ENCODE measurements around the gene HELLS. TPM values are rescaled to one million over a fixed set of nuclear protein-coding genes. Genes with fewer than 3 reads are reported as not detected.

Gene HELLS
- total RNA-seq (2012; rRNA removed) (29.8 and 65.8 TPM in 2 replicates), polyA plus RNA-seq (2012; rRNA removed) (13.5 and 15.9 TPM in 2 replicates), Bru-seq, nascent RNA (percentile 63 among the genes with signal in this experiment), BruChase-seq, experiment 1, labeled RNA remaining after a 6-hour chase (percentile 75 among the genes with signal in this experiment), BruChase-seq, experiment 2, labeled RNA remaining after a 2-hour chase (percentile 76 among the genes with signal in this experiment)
- 4.2 and 13.4 TPM in 2 replicates for polyA plus RNA-seq (2012; cell fraction: cytosol; rRNA removed)
- 9.8 and 21.6 TPM in 2 replicates for polyA plus RNA-seq (2012; cell fraction: nucleus; rRNA removed; ENCODE audit: low replicate concordance)
- long read RNA-seq, partial matches to known transcripts, result 3 of 8 reads
- long read RNA-seq, other reads (novel, unspliced or antisense), result 2 of 8 reads

DNA sequence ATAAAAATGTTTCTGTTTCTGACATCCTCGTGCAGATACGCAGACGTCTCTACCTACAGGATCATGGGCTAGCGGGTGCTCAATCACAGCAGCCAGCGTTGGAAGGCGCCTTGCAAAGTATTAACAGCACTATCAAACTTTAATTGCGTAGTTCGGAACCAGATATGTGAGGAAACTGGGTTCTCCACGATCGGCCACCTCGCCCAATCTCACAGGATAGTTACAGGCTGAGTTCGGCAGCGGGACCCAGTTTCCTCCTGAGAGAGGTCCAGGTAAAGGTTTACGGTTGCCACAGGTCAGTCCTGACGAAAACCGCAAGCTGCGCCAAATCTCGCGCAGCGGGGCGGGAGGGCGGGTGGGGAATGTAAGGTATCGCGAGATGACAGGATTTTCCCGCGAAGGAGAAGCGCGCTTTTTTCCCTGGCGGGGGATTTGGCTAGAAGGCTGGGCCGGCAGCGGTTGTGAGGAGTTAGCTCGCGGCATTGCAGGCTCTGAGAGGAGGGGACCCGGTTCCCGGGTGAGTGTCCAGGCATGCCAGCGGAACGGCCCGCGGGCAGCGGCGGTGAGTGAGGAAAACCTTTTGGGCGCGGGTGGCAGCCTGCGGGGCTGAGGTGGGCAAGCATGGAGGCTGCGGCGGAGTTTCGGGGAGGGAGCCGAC, at the start of gene HELLS:
TSS of gene HELLS (plus strand) at position 398 of the 658 bp plus-strand sequence. CDS start at position 532, 134 bp downstream.
- no peaks in the 10 kb centered on the region for H3K9me3 ChIP-seq (ENCODE audit: control insufficient read depth, insufficient read depth, low read length)
- no peak for TF ChIP-seq MAZ (IDR thresholded peaks at IDR 0.05; ENCODE audit: borderline replicate concordance, low read depth, low read length)
- TF ChIP-seq MXI1 (IDR thresholded peaks at IDR 0.05; ENCODE audit: borderline replicate concordance, low read depth, low read length), result peak; percentile 59
- no peak for TF ChIP-seq FOS (IDR thresholded peaks at IDR 0.05; ENCODE audit: low read depth, low read length)
- no peak for TF ChIP-seq CHD1 (IDR thresholded peaks at IDR 0.05; ENCODE audit: low read depth, low read length)
- TF ChIP-seq ELK1 (IDR thresholded peaks at IDR 0.05; ENCODE audit: borderline replicate concordance, low read depth, low read length), result no peak
- no peak for TF ChIP-seq NFE2L2 (IDR thresholded peaks at IDR 0.05; ENCODE audit: low read depth, low read length)
- TF ChIP-seq BHLHE40 (IDR thresholded peaks at IDR 0.05; ENCODE audit: low read depth, low read length), result no peak
- TF ChIP-seq POLR2A (IDR thresholded peaks at IDR 0.05; ENCODE audit: low read depth, low read length), result peak; percentile 75; the same call in 1 of the 2 replicates
- TF ChIP-seq RCOR1 (IDR thresholded peaks at IDR 0.05; ENCODE audit: insufficient replicate concordance, low read length), result no peak
- no peak for TF ChIP-seq MAFK (IDR thresholded peaks at IDR 0.05; ENCODE audit: low read depth, low read length)
- no peak for TF ChIP-seq RFX5 (IDR thresholded peaks at IDR 0.05; ENCODE audit: low read depth, low read length)
- H3K4ac ChIP-seq (ENCODE audit: low read depth, low read length), result peak within 1 kb of the TSS; percentile 83
- H4K5ac ChIP-seq (ENCODE audit: low read depth, low read length), result peak within 1 kb of the TSS; percentile 58
- 0 out of 2 replicates have a peak within 1 kb of the TSS, but pooled peaks have one; percentile 44 for H2BK20ac ChIP-seq (ENCODE audit: low read depth, low read length)
- H3K14ac ChIP-seq (replicated peaks; ENCODE audit: low read depth, low read length), result peak within 1 kb of the TSS; percentile 77
- H3K4me2 ChIP-seq (ENCODE audit: low read depth, low read length), result peak within 1 kb of the TSS; percentile 99
- H3K79me1 ChIP-seq (ENCODE audit: low read depth in 1 of 2, low read length in 2 of 2), result peaks cover 3 to 8% of the 10 kb centered on the region in 2 experiments
- peak within 1 kb of the TSS; percentile 86 for H3K23ac ChIP-seq (ENCODE audit: low read depth, low read length)
- peak within 1 kb of the TSS; percentile 87 for H3K4me3 ChIP-seq (ENCODE audit: insufficient read depth, low read depth, low read length)
- dilution Hi-C loops (cut with HindIII; ENCODE audit: low sequenced_read_pairs, unreplicated experiment) (no loop called here), intact Hi-C loops (cut with micrococcal nuclease) (loop anchor here (2.0 kb wide), 1 partner anchor 143 kb away; the partner anchor contains the start of gene TBC1D12), in situ Hi-C loops (cut with MboI; ENCODE audit: low sequenced_read_pairs) (no loop called here)
- peak within 1 kb of the TSS; percentile 94 for H3K9ac ChIP-seq (ENCODE audit: low read depth, low read length)
- peak within 1 kb of the TSS; percentile 87 to 90 for H4K8ac ChIP-seq (ENCODE audit: low read depth in 2 of 2, low read length in 2 of 2)
- H2AK5ac ChIP-seq (ENCODE audit: low read depth, low read length), result 0 out of 2 replicates have a peak within 1 kb of the TSS, but pooled peaks have one; percentile 14
- peak; percentile 82 for DNase-seq
- peak within 1 kb of the TSS; percentile 97 for H2AFZ ChIP-seq (replicated peaks; ENCODE audit: low read length, poor library complexity)
- H3K56ac ChIP-seq (ENCODE audit: extremely low read depth, insufficient read depth, low read length), result peak within 1 kb of the TSS; percentile 76
- 0 out of 3 replicates have a peak within 1 kb of the TSS, but pooled peaks have one; percentile 71 for H2BK15ac ChIP-seq (ENCODE audit: low read depth, low read length)
- H3K27ac ChIP-seq (ENCODE audit: insufficient read depth, low read length), result peak within 1 kb of the TSS; percentile 86
- BruUV-seq (replicated peaks), result no TSS peak
- peaks cover 3% of the 10 kb centered on the region; the same call in 1 of the 2 replicates for H3K9me1 ChIP-seq (ENCODE audit: insufficient read depth, low read length)
- no peaks in the 10 kb centered on the region for H3K36me3 ChIP-seq (ENCODE audit: control insufficient read depth, insufficient read depth, low read length)
- CTCF ChIA-PET, result interaction anchor here (0.6 kb wide), 1 partner anchor 17 kb away, joined by 5 read pairs; no protein-coding TSS in a partner anchor
- ATAC-seq (ENCODE audit: low read depth), result peak; percentile 80
- H4K20me1 ChIP-seq (ENCODE audit: insufficient read depth, low read length), result no peaks in the 10 kb centered on the region
- POLR2A ChIA-PET (ENCODE audit: unreplicated experiment), result no interaction called here
- no peaks in the 10 kb centered on the region for H3K4me1 ChIP-seq (ENCODE audit: control insufficient read depth, insufficient read depth, low read length)
- peak within 1 kb of the TSS; percentile 80 for H2BK120ac ChIP-seq (ENCODE audit: low read depth, low read length)
- H2BK5ac ChIP-seq (ENCODE audit: low read depth, low read length, poor library complexity, severe bottlenecking), result peak within 1 kb of the TSS; percentile 65
- H4K91ac ChIP-seq (ENCODE audit: insufficient read depth, low read depth, low read length), result peak within 1 kb of the TSS; percentile 91
- H2AK9ac ChIP-seq (replicated peaks; ENCODE audit: low read depth, low read length, poor library complexity), result peak within 1 kb of the TSS; percentile 91
- peak within 1 kb of the TSS; percentile 49; the same call in 1 of the 2 replicates for H3K18ac ChIP-seq (ENCODE audit: low read depth, low read length)
- no peaks in the 10 kb centered on the region for H3K27me3 ChIP-seq (ENCODE audit: control insufficient read depth, insufficient read depth, low read length)
- 0% methylated on average over 11 of the region's 48 CpGs; no CpG with 5 or more reads in 1 of the 2 experiments for WGBS, 2 experiments (ENCODE audit: extremely low coverage in 2 of 2, insufficient read length in 1 of 2)

Data from IMR-90 (cell line).